ENCODE measurements around the gene HM13.

HM13 gene

DNA sequence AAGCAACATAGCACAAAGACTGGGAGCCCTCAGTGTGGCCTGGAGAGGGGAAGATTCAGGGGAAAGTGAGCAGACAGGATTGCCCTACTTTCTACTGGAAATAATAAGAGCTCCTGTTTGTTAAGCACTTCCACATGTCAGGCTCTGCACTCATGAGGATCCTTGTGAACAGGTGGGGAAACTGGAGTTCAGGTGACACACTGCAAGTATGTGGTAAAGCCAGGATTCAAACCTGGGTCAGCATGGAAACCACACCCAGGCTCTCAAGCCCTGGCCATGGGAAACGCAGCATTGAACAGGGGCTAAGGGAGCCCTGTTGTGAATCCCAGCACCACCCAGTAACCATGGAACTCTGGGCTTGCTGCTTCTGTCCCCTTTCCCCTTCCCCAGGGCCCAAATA lies 48.0 kb downstream of the HM13 start:
- Mint-ChIP-seq H3K27me3 (ENCODE audit: low read depth) (no peaks in the 10 kb centered on the region), H3K36me3 (ENCODE audit: low read depth) (peaks cover 30% of the 10 kb centered on the region), H3K9me3 (no peaks in the 10 kb centered on the region), H3K4me1 (ENCODE audit: low read depth) (peaks cover 13% of the 10 kb centered on the region), H3K4me3 (no peak overlapping the region), H3K27ac (no peak overlapping the region)

DNA sequence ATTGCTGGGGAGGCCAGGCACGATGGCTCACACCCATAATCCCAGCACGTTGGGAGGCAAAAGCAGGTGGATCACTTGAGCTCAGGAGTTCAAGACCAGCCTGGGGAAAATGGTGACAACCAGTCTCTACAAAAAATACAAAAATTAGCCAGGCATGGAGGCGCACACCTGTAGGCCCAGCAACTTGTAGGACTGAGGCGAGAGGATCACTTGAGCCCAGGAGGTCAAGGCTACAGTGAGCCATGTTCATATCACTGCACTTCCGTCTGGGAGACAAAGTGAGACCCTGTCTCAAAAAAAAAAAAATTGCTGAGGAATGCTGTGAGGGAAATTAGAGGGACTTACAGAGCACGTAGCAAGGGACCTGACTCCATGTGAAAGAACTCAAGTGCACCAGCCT lies 50.0 kb downstream of the HM13 start:
- Mint-ChIP-seq H3K27ac (no peak overlapping the region), H3K4me3 (no peak overlapping the region), H3K9me3 (no peaks in the 10 kb centered on the region), H3K27me3 (ENCODE audit: low read depth) (no peaks in the 10 kb centered on the region), H3K36me3 (ENCODE audit: low read depth) (peaks cover 31% of the 10 kb centered on the region), H3K4me1 (ENCODE audit: low read depth) (peaks cover 14% of the 10 kb centered on the region)

DNA sequence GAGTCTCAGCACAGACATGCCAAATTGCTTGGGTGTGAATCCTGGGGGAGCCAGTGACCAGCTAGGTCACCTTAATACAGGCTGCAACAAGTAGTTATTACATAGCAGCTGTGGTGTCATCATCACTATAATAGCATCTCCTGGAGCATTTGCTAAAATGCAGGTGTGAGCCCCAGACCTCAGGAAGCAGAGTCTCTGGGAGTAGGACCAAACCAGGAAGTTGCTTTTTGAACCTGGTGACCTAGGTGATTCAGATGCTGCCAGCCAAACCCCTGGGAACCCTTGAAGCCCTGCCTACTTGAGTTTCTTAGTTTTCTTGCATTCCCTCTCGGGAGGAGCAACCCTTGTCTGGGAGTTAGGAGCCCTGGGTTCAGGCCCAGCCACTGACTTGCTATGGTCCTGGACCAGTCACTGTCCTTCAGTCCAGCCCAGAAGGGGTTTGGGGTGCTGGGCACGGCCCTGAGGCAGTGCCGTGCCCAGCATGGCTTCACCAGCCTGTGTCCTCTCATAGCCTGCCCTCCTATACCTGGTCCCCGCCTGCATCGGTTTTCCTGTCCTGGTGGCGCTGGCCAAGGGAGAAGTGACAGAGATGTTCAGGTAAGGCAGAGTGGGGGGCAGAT lies 51.6 kb downstream of the HM13 start:
- Mint-ChIP-seq H3K27ac (no peak overlapping the region), H3K4me1 (ENCODE audit: low read depth) (peaks cover 10% of the 10 kb centered on the region), H3K9me3 (no peaks in the 10 kb centered on the region), H3K27me3 (ENCODE audit: low read depth) (no peaks in the 10 kb centered on the region), H3K36me3 (ENCODE audit: low read depth) (peaks cover 24% of the 10 kb centered on the region), H3K4me3 (no peak overlapping the region)

DNA sequence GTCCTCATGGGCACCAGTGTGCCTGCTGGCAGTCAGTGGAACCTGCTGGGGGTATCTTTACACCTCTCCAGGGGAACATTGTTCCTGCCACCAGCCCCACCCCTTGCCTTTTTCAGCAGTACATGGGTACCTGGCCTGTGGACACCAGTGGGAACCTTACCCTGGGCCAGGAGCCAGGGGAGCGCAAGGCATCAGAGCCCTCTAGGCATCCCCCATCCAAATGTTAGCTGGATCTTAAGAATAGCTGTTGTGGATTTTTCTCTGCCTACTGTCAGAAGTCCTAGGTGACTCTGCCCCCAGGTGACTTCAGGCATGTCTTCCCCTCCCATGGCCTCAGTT lies 52.0 kb downstream of the HM13 start:
- Mint-ChIP-seq H3K4me3 (no peak overlapping the region), H3K4me1 (ENCODE audit: low read depth) (peaks cover 10% of the 10 kb centered on the region), H3K27ac (no peak overlapping the region), H3K9me3 (no peaks in the 10 kb centered on the region), H3K36me3 (ENCODE audit: low read depth) (peaks cover 22% of the 10 kb centered on the region), H3K27me3 (ENCODE audit: low read depth) (no peaks in the 10 kb centered on the region)

DNA sequence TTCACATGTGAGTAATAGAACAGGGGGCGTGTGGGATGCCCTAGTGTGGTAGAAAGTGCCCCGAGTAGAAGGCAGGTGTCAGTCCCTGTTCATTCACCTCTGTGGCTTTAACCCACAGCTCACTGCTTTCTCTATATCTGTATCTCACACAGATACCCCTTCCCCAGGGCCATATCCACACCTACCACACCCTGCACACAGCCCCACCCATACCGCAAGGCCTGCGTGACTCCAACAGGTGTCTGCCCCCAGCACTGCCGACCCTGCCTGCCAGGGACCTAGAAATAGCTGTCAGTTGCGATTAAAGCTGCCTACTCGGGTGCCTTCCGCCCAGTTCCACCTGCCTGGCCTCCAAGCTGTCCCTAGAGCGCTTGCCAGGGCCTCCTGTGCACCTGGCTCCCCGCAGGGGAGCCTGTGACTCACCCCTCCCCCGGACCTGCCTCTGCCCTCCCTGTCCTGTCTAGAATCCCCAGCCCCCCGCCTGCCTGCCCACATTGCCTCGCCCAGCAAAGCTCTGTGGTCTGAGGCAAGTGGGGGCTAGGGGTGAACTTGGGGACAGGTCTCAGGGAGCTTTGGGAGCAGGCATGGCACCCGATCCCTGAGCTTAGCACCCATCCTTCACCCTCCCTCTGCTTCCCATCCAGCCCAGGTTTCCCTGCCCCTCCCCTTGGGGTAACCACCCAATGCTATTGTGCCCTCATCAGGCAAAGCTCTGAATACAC lies 52.6 kb downstream of the HM13 start:
- H3K27me3 Mint-ChIP-seq (ENCODE audit: low read depth) = no peaks in the 10 kb centered on the region
- peaks cover 8% of the 10 kb centered on the region for H3K4me1 Mint-ChIP-seq (ENCODE audit: low read depth)
- H3K4me3 Mint-ChIP-seq = no peak overlapping the region
- H3K27ac Mint-ChIP-seq = no peak overlapping the region
- H3K36me3 Mint-ChIP-seq (ENCODE audit: low read depth) = peaks cover 18% of the 10 kb centered on the region
- no peaks in the 10 kb centered on the region for H3K9me3 Mint-ChIP-seq

DNA sequence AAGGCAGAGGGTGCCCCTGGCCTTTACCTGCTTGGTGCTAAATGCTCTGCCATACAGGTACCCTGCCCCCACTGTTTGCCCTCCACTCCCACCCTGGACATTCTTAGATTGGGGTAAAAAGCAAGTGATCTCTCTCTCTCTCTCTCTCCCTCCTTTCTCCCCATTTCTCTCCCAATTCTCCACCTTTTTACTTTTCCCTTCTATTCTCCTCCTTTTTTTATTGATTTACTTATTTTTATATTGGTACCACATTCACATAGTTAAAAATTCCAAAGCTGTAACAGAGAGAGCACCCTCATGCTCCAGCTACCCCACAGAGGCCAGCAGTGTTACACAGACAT lies 53.1 kb downstream of the HM13 start:
- no peak overlapping the region for H3K4me3 Mint-ChIP-seq
- H3K36me3 Mint-ChIP-seq (ENCODE audit: low read depth) = peaks cover 15% of the 10 kb centered on the region
- peak overlapping the region; percentile 36 for H3K27ac Mint-ChIP-seq
- peaks cover 12% of the 10 kb centered on the region for H3K4me1 Mint-ChIP-seq (ENCODE audit: low read depth)
- H3K27me3 Mint-ChIP-seq (ENCODE audit: low read depth) = no peaks in the 10 kb centered on the region
- no peaks in the 10 kb centered on the region for H3K9me3 Mint-ChIP-seq

DNA sequence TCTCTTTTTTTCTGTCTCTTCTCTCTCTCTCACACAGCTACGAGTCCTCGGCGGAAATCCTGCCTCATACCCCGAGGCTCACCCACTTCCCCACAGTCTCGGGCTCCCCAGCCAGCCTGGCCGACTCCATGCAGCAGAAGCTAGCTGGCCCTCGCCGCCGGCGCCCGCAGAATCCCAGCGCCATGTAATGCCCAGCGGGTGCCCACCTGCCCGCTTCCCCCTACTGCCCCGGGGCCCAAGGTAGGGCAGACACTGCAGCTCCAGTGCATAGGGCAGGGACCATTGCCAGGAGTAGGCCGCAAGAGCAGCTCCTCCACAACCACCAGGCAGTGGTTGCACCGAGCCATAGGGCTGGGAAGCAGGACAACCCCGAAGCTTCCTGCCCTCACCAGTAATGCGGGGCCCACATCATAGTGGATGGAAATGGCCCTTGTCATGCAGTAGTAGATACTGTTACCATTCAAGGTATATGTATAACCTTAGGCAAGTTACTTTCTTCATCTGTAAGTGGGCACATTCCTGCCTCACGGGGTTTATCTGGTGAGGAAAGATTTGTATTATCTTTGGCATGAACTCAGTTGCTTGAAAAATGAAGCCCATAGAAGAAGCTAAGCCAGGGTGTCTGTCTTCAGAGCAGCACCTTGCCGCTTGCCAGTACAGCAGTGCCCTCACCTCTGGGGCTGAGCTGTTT lies 53.9 kb downstream of the HM13 start:
- no peaks in the 10 kb centered on the region for H3K27me3 Mint-ChIP-seq (ENCODE audit: low read depth)
- no peaks in the 10 kb centered on the region for H3K9me3 Mint-ChIP-seq
- H3K36me3 Mint-ChIP-seq (ENCODE audit: low read depth) = peaks cover 15% of the 10 kb centered on the region
- peaks cover 17% of the 10 kb centered on the region for H3K4me1 Mint-ChIP-seq (ENCODE audit: low read depth)
- H3K4me3 Mint-ChIP-seq = no peak overlapping the region
- no peak overlapping the region for H3K27ac Mint-ChIP-seq

DNA sequence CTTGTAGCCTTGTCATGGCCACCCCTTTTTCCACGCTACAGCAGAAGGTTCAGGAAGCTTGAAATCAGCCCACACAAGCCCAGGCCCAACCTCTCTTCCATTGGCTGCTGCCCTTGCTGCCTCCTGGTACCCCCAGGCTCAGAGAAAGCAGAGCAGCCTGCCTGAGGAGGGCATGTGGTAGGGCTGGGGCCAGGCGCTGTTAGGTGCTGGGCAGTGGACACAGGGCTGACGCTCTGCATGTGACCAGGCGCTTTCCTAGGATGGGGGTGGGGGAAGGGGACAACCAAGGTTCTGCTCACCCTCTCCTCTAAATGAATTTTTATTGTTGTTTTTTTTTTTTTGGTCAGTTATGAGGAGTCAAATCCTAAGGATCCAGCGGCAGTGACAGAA lies 54.5 kb downstream of the HM13 start:
- peaks cover 15% of the 10 kb centered on the region for H3K36me3 Mint-ChIP-seq (ENCODE audit: low read depth)
- H3K27ac Mint-ChIP-seq = peak overlapping the region; percentile 10
- no peaks in the 10 kb centered on the region for H3K27me3 Mint-ChIP-seq (ENCODE audit: low read depth)
- H3K4me3 Mint-ChIP-seq = no peak overlapping the region
- H3K4me1 Mint-ChIP-seq (ENCODE audit: low read depth) = peaks cover 22% of the 10 kb centered on the region
- no peaks in the 10 kb centered on the region for H3K9me3 Mint-ChIP-seq

DNA sequence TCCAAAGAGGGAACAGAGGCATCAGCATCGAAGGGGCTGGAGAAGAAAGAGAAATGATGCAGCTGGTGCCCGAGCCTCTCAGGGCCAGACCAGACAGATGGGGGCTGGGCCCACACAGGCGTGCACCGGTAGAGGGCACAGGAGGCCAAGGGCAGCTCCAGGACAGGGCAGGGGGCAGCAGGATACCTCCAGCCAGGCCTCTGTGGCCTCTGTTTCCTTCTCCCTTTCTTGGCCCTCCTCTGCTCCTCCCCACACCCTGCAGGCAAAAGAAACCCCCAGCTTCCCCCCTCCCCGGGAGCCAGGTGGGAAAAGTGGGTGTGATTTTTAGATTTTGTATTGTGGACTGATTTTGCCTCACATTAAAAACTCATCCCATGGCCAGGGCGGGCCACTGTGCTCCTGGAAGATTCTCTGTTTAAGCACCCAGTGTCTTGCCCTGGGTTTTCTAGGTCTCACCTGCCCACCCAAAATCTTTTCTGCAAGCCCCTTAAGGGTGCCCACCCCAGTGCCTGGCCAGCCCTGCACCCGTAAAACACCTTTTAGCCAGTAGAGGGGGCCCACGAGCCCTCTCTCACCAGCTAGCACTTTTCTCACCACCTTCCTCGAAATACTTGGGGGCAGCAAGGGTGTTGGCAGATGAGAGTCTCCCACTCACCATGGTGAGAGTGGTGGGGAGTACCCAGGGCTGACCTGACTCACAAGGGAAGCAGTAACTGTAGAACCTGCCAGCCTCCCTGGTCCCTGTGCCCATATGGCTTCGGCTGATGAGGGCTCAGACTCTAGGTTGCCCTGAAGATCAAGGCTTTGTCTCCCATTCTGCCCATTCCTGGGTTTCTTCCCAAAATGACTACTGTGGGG lies 55.1 kb downstream of the HM13 start:
- Mint-ChIP-seq H3K27me3 (ENCODE audit: low read depth) (no peaks in the 10 kb centered on the region), H3K4me3 (no peak overlapping the region)

DNA sequence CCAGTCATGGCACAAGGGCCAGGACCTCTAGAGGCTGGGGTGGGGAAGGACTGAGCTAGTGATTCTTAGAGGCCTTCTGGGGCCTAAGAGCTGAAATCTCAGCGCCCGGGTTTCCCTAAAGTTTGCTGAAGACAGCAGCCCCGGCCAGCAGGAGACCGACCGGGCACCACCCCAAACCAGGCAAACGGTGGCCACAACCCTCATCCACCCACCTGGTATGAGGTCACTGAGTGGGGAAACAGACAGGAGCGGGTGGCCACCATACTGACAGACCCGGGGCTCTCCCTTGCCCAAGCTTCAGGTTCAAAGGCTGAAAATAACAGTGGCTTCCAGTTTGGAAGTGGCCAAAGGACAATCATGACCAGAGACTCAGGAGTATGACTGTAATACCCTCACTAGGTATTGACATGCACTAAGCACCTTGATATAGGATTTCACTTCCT lies 55.8 kb downstream of the HM13 start:
- no peaks in the 10 kb centered on the region for H3K27me3 Mint-ChIP-seq (ENCODE audit: low read depth)
- no peaks in the 10 kb centered on the region for H3K9me3 Mint-ChIP-seq
- peaks cover 11% of the 10 kb centered on the region for H3K36me3 Mint-ChIP-seq (ENCODE audit: low read depth)
- H3K4me1 Mint-ChIP-seq (ENCODE audit: low read depth) = peaks cover 27% of the 10 kb centered on the region
- H3K4me3 Mint-ChIP-seq = no peak overlapping the region
- no peak overlapping the region for H3K27ac Mint-ChIP-seq

More for the DNA sequence above, 55.1 kb downstream of the HM13 start:
- H3K4me1 Mint-ChIP-seq (ENCODE audit: low read depth) = peaks cover 27% of the 10 kb centered on the region
- H3K9me3 Mint-ChIP-seq = no peaks in the 10 kb centered on the region
- H3K27ac Mint-ChIP-seq = peak overlapping the region; percentile 20
- H3K36me3 Mint-ChIP-seq (ENCODE audit: low read depth) = peaks cover 13% of the 10 kb centered on the region

DNA sequence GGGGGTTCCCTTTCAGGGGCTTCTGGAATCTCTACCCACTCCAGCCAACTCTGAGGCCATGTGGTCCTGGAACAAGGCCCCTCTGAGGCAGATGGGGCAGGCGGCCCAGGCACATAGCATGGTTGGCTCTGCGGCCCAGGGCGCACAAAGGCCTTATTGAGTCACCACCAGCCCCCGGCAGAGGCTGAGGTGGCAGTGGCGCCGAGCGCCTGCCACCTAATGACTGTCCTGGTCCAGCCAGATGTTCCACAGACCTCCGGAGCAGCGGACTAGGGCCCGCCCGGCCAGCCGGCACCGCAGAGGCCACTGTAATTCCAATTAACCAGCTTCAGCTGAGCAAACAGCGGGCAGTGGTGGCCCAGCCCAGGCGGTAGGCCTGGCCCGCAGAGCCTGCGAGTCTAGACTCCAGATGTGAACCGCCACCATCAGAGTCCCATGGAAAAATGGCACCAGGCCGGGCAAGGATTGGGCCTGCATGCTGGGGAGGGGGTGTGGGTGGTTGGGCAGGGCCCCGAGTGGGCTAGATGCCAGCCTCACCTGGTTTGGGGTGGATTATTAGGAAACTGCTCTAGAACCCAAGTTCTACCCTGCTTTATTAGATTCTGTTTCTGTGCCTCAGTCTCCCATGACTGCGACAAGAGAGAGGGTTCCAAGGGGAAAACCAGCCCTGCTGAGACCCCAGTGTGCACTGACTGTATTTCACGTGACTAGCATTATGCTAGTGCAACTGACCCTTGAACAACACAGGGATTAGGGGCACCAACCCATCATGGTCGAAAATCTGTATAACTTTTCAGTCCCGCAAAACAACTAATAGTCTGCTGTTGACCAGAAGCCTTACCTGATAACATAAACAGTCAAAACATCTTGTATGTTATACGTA lies 56.7 kb downstream of the HM13 start:
- no peaks in the 10 kb centered on the region for H3K9me3 Mint-ChIP-seq
- H3K27ac Mint-ChIP-seq = peak overlapping the region; percentile 65
- H3K4me3 Mint-ChIP-seq = peak overlapping the region; percentile 38
- H3K4me1 Mint-ChIP-seq (ENCODE audit: low read depth) = peaks cover 27% of the 10 kb centered on the region
- H3K36me3 Mint-ChIP-seq (ENCODE audit: low read depth) = peaks cover 8% of the 10 kb centered on the region
- no peaks in the 10 kb centered on the region for H3K27me3 Mint-ChIP-seq (ENCODE audit: low read depth)

DNA sequence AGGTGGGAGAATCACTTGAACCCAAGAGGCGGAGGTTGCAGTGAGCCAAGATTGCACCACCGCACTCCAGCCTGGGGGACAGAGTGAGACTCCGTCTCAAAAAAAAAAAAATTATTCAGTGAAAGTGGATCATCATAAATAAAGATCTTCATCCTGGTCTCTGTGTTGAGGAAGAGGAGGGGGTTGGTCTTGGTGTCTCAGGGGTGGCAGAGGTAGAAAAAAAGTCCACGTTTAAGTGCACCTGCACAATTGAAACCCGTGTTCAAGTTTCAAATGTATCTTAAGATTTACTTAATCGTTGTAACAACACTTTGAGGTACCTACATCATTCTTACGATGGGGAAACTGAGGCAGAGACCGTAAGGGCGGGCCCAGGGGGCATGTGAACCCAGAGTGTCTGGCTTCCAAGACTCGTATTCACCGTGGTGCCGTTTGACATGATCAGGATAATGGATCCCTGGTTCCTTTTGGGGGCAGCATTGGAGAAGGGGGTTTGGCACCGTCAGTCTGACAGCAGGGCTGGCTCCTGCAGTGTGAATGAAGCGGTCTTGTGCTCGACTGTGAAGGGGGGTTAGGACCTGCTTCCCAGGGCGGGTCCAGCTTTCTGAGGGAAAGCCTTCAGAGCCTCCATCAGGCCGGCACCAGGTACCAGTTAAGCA lies 57.9 kb downstream of the HM13 start:
- H3K4me3 Mint-ChIP-seq = peak overlapping the region; percentile 85
- H3K36me3 Mint-ChIP-seq (ENCODE audit: low read depth) = peaks cover 8% of the 10 kb centered on the region
- H3K4me1 Mint-ChIP-seq (ENCODE audit: low read depth) = peaks cover 27% of the 10 kb centered on the region
- H3K9me3 Mint-ChIP-seq = no peaks in the 10 kb centered on the region
- H3K27me3 Mint-ChIP-seq (ENCODE audit: low read depth) = no peaks in the 10 kb centered on the region
- peak overlapping the region; percentile 88 for H3K27ac Mint-ChIP-seq

DNA sequence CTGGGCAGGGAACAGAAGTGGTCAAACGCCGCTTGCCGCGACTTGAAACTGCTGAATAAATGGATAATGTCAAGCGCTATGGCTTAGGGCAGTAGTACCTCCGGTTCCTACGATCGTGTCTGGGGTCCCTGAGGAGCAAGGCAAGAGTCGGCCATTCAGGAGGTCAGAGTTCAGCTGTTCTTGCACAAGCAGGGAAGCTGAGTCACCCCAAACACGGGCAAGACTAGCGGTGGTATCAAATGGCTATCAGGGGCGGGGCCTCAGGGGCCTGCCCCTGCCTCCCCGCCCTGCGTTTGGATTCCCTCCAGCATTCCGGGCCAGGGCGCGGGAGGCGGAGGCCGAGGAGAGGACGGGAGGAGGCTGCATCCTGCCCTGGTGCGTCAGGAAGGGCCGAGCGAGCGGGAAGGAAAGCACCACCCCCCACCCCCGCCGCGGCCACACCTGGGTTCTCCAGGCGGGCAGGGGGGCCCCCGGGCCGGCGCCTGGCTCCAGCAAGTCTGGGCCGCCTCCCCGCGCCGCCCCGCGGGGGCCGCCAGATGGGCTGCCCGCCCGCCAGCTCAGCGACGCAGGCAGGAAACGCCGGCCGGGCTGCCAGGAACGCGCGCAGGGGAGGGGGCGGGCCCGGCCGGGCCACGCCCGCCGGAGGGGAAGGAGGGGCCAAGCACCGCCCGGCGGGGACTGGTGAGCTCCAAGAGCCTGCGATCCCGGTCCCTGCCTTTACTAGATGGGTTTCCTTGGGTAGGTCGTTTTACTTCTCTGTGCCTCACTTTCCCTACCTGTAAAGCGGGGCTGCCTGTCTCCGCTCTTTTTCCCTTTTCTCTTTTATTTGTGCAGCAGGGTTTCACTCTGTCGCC lies 58.7 kb downstream of the HM13 start:
- Mint-ChIP-seq H3K36me3 (ENCODE audit: low read depth) (peaks cover 3% of the 10 kb centered on the region), H3K27me3 (ENCODE audit: low read depth) (no peaks in the 10 kb centered on the region), H3K27ac (peak overlapping the region; percentile 88), H3K4me3 (peak overlapping the region; percentile 87), H3K4me1 (ENCODE audit: low read depth) (peaks cover 22% of the 10 kb centered on the region), H3K9me3 (no peaks in the 10 kb centered on the region)
